Breast epithelium (tissue), 4 donors: ENCODE data around the gene ATP1A4. TPM values are rescaled to one million over a fixed set of nuclear protein-coding genes. Genes with fewer than 3 reads are reported as not detected.

Experiments
- DNase-seq, 2 donors: peaks; one replicate each; pipeline ENCODE4 v3.0.0-alpha.2; 2019; ENCODE audit warnings: low spot score in 2 of 2
- H3K27ac ChIP-seq, 2 donors: fragments of 200-600 bp; sonication (generic) in 1 of 2; one replicate each; pipeline ENCODE4 v1.5.1; 2016 to 2019; ENCODE audit warnings: mild to moderate bottlenecking in 1 of 2
- H3K27me3 ChIP-seq, 2 donors: fragments of 200-600 bp; sonication (generic) in 1 of 2; one replicate each; pipeline versions ENCODE4 v1.5.1 to v1.6.0; 2017 to 2019; ENCODE audit warnings: control low read depth in 1 of 2, mild to moderate bottlenecking in 1 of 2
- H3K36me3 ChIP-seq: fragments of 200-600 bp; one replicate; pipeline ENCODE4 v1.5.1; 2019
- H3K4me1 ChIP-seq, 2 donors: fragments of 200-600 bp; sonication (generic); one replicate each; pipeline ENCODE4 v1.5.1; 2016 to 2019; ENCODE audit warnings: control low read depth in 1 of 2
- H3K4me3 ChIP-seq, 3 donors: fragments of 200-600 bp; sonication (generic); 1 replicate in 2 of 3; 2 replicates in 1 of 3; pipeline ENCODE4 v1.5.1; 2016 to 2019; ENCODE audit warnings: mild to moderate bottlenecking in 3 of 3, moderate library complexity in 2 of 3
- H3K9me3 ChIP-seq, 2 donors: fragments of 200-600 bp; sonication (generic) in 1 of 2; one replicate each; pipeline ENCODE4 v1.5.1; 2016 to 2019; ENCODE audit warnings: control low read depth in 1 of 2
- CTCF ChIP-seq, 3 donors: fragments of 450-650 bp; IDR thresholded peaks; one replicate each; pipeline ENCODE4 v1.5.1; 2016 to 2017; ENCODE audit warnings: antibody characterized with exemption in 3 of 3, mild to moderate bottlenecking in 3 of 3, moderate library complexity in 3 of 3
- POLR2A ChIP-seq: fragments of 450-650 bp; IDR thresholded peaks from one replicate; pipeline ENCODE4 v1.6.1; 2016; ENCODE audit warnings: antibody characterized with exemption, mild to moderate bottlenecking, moderate library complexity
- POLR2AphosphoS5 ChIP-seq, 3 donors: sonication (generic); formaldehyde crosslinking; IDR thresholded peaks; one replicate each; pipeline ENCODE4 v1.6.1; 2017; ENCODE audit warnings: antibody characterized with exemption in 3 of 3
- intact Hi-C: fragments of 100-400 bp; cut with DNase I; formaldehyde crosslinking; loops from one replicate; pipeline ENCODE4 v1.15.1; 2023; ENCODE audit warnings: low total_unique reads
- total RNA-seq, 3 donors: library from RNA; depleted of rRNA; stranded (reverse); fragments of >200 nt; gene quantifications; one replicate each; pipeline ENCODE4 v1.1.0, GENCODE V29; 2016

ATP1A4 gene
- total RNA-seq, 3 donors from 2014 or later, result 4.5 TPM; not detected in 2

- H3K9me3 ChIP-seq, result no peaks in the 10 kb centered on the region
- H3K36me3 ChIP-seq, result no peaks in the 10 kb centered on the region
- H3K4me3 ChIP-seq, result peak within 1 kb of the TSS in 1 of 3 donors; percentile 18
- TF ChIP-seq POLR2A (no peak), POLR2AphosphoS5 (IDR thresholded peaks at IDR 0.05) (no peak), CTCF (IDR thresholded peaks at IDR 0.05) (no peak)
- intact Hi-C loops, result no loop called here
- no peaks in the 10 kb centered on the region for H3K4me1 ChIP-seq
- no peaks in the 10 kb centered on the region for H3K27me3 ChIP-seq
- no peak for DNase-seq
- peak within 1 kb of the TSS in 1 of 2 donors; percentile 12 for H3K27ac ChIP-seq
These were observed 35.7 kb upstream of the ATP1A4 start, which contains the start of gene ATP1A2 for GRCh38 chr1:160115545-160116282. Gene ATP1A2, plus strand, starts transcription at chr1:160115759. Its CDS starts 103 bp downstream, at chr1:160115862.

- Histone ChIP-seq H3K4me1 (no peaks in the 10 kb centered on the region), H3K27ac (no peak overlapping the region), H3K27me3 (no peaks in the 10 kb centered on the region), H3K9me3 (no peaks in the 10 kb centered on the region), H3K4me3 (peak overlapping the region in 1 of 3 donors; percentile 18), H3K36me3 (no peaks in the 10 kb centered on the region)
- DNase-seq, result no peak
- intact Hi-C loops, result no loop called here
- TF ChIP-seq POLR2A, result no peak
- TF ChIP-seq CTCF (IDR thresholded peaks at IDR 0.05), result no peak
- no peak for TF ChIP-seq POLR2AphosphoS5 (IDR thresholded peaks at IDR 0.05)
These were observed 34.9 kb upstream of the ATP1A4 start for GRCh38 chr1:160116283-160117147.

- TF ChIP-seq POLR2AphosphoS5 (IDR thresholded peaks at IDR 0.05) (no peak), CTCF (IDR thresholded peaks at IDR 0.05) (no peak), POLR2A (no peak)
- no peaks in the 10 kb centered on the region for H3K36me3 ChIP-seq
- H3K27me3 ChIP-seq, result no peaks in the 10 kb centered on the region
- intact Hi-C loops, result no loop called here
- DNase-seq, result no peak
- no peaks in the 10 kb centered on the region for H3K4me1 ChIP-seq
- no peaks in the 10 kb centered on the region for H3K9me3 ChIP-seq
- H3K27ac ChIP-seq, result no peak overlapping the region
- peak overlapping the region in 1 of 3 donors; percentile 18 for H3K4me3 ChIP-seq
These were observed 34.1 kb upstream of the ATP1A4 start for GRCh38 chr1:160117300-160117699.

- intact Hi-C loops, result no loop called here
- Histone ChIP-seq H3K4me1 (no peaks in the 10 kb centered on the region), H3K27ac (no peak overlapping the region), H3K9me3 (no peaks in the 10 kb centered on the region), H3K4me3 (peak overlapping the region in 1 of 3 donors; percentile 2), H3K36me3 (no peaks in the 10 kb centered on the region), H3K27me3 (no peaks in the 10 kb centered on the region)
- TF ChIP-seq CTCF (IDR thresholded peaks at IDR 0.05), result no peak
- DNase-seq, result no peak
These were observed 33.7 kb upstream of the ATP1A4 start for GRCh38 chr1:160117709-160118183.

- TF ChIP-seq CTCF (IDR thresholded peaks at IDR 0.05), result no peak
- no peak for TF ChIP-seq POLR2A
- no peak for TF ChIP-seq POLR2AphosphoS5 (IDR thresholded peaks at IDR 0.05)
- Histone ChIP-seq H3K4me3 (no peak overlapping the region), H3K36me3 (no peaks in the 10 kb centered on the region), H3K9me3 (no peaks in the 10 kb centered on the region), H3K27ac (no peak overlapping the region), H3K27me3 (no peaks in the 10 kb centered on the region), H3K4me1 (no peaks in the 10 kb centered on the region)
- no peak for DNase-seq
- intact Hi-C loops, result no loop called here
These were observed 32.5 kb upstream of the ATP1A4 start for GRCh38 chr1:160118928-160119327.
